Psoas muscle (tissue), 8 donors: ENCODE measurements around the gene XPO1. TPM values are rescaled to one million over a fixed set of nuclear protein-coding genes. Genes with fewer than 3 reads are reported as not detected.

Experiments used
- ATAC-seq, 4 donors: fragments of 200-7000 bp; cut with Tn5 transposase; one replicate each; pipeline ENCODE4 v1.9.1; 2020; ENCODE audit warnings: moderate library complexity in 3 of 4, mild to moderate bottlenecking in 2 of 4
- DNase-seq, 2 donors: peaks; one replicate each; pipeline ENCODE4 v3.0.0-alpha.2; 2020
- H3K27ac ChIP-seq: fragments of 200-600 bp; one replicate; pipeline ENCODE4 v1.8.0; 2022
- H3K27me3 ChIP-seq, 3 donors: fragments of 200-600 bp in 1 of 3; one replicate each; pipeline versions ENCODE4 v1.6.1 to v1.8.0; 2013 to 2022; ENCODE audit warnings: low read length in 2 of 3, mild to moderate bottlenecking in 2 of 3, moderate library complexity in 1 of 3; ENCODE audit not compliant: insufficient read depth in 3 of 3
- H3K36me3 ChIP-seq, 2 donors: fragments of 200-600 bp in 1 of 2; one replicate each; pipeline versions ENCODE4 v1.6.1 to v1.8.0; 2013 to 2022; ENCODE audit warnings: low read depth in 1 of 2, mild to moderate bottlenecking in 1 of 2, moderate library complexity in 1 of 2; ENCODE audit not compliant: insufficient read depth in 1 of 2
- H3K4me1 ChIP-seq: fragments of 200-600 bp; one replicate; pipeline ENCODE4 v1.8.0; 2022
- H3K4me3 ChIP-seq: fragments of 200-600 bp; one replicate; pipeline ENCODE4 v1.8.0; 2022; ENCODE audit warnings: mild to moderate bottlenecking
- H3K9me3 ChIP-seq: fragments of 200-600 bp; one replicate; pipeline ENCODE4 v1.8.0; 2022
- WGBS, 3 donors: extraction: QIAGEN DNeasy Blood & Tissue Kit; methylation state at CpG; one replicate each; pipeline versions ENCODE4 v1.1.6 to v1.1.7; 2013; 5-methylcytosine and 5-hydroxymethylcytosine counted together
- intact Hi-C, 2 donors: fragments of 100-400 bp; cut with DNase I; formaldehyde crosslinking; loops; one replicate each; pipeline versions ENCODE4 v1.11.0 to v1.14.2; 2022
- polyA plus RNA-seq, 3 donors: library from polyadenylated mRNA; stranded (reverse); fragments of 200-250 nt; gene quantifications; one replicate each; pipeline ENCODE4 v1.2.3, GENCODE V29; 2013
- total RNA-seq, 4 donors: library from RNA; stranded (reverse); fragmentation: NEBNext Ultra II Directional in 2 of 4; extraction: Animal tissue kit (Norgen Biotek cat#: 25700) in 2 of 4; gene quantifications; one replicate each; pipeline versions ENCODE4 v1.2.1 to v1.2.4, GENCODE V29; 2021 to 2023
- TF ChIP-seq, protein P1 (sequence below): fragments of 200-600 bp; IDR thresholded peaks from one replicate; pipeline ENCODE4 v1.8.0; 2022; ENCODE audit warnings: antibody characterized with exemption
- donor health status: healthy with polysubstance abuse.
- donor health status: DM: no; HTN: no; CAD: no; lungs with moderate emphysema.
- donor health status: Bipolar disorder and iron deficiency.
- donor health status: healthy.
- donor health status: DM: yes; HTN: yes; CAD: no.
- donor health status: DM: no; HTN: no; CAD: no.
- donor health status: DM: no; HTN: no; CAD: no.
- donor health status: DM: yes; HTN: yes; CAD: no.

Gene XPO1
- total and polyA plus RNA-seq, 7 donors: 33.5 to 108 (median 58.1) TPM

DNA sequence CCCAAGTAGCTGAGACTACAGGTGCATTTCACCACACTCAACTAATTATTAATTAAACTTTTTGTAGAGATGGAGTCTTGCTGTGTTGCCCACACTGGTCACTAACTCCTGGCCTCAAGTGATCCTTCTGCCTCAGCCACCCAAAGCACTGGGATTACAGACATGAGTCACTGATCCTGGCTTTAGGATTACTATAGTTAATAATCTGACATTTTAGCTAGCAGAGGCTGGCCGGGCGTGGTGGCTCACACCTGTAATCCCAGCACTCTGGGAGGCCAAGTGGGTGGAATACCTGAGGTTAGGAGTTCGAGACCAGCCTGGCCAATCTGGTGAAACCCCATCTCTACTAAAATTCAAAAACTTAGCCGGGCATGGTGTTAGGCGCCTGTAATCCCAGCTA, 106.8 kb downstream of the XPO1 start:
- no peaks in the 10 kb centered on the region for H3K27me3 ChIP-seq
- TF ChIP-seq, protein P1, sequence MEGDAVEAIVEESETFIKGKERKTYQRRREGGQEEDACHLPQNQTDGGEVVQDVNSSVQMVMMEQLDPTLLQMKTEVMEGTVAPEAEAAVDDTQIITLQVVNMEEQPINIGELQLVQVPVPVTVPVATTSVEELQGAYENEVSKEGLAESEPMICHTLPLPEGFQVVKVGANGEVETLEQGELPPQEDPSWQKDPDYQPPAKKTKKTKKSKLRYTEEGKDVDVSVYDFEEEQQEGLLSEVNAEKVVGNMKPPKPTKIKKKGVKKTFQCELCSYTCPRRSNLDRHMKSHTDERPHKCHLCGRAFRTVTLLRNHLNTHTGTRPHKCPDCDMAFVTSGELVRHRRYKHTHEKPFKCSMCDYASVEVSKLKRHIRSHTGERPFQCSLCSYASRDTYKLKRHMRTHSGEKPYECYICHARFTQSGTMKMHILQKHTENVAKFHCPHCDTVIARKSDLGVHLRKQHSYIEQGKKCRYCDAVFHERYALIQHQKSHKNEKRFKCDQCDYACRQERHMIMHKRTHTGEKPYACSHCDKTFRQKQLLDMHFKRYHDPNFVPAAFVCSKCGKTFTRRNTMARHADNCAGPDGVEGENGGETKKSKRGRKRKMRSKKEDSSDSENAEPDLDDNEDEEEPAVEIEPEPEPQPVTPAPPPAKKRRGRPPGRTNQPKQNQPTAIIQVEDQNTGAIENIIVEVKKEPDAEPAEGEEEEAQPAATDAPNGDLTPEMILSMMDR: no peak
- H3K36me3 ChIP-seq: no peaks in the 10 kb centered on the region
- DNase-seq (no peak), ATAC-seq (no peak)
- no peak overlapping the region for H3K4me3 ChIP-seq
- 93 to 98% (median 96%) methylated on average over 5 of the region's 5 CpGs for WGBS, 3 donors
- H3K9me3 ChIP-seq: no peaks in the 10 kb centered on the region
- H3K4me1 ChIP-seq: peaks cover 36% of the 10 kb centered on the region
- no peak overlapping the region for H3K27ac ChIP-seq
- intact Hi-C loops: no loop called here

Other genes with a start within 250 kb of the XPO1 start
- gene USP34, start 67.3 kb downstream of the XPO1 start, total RNA-seq: 10 to 100 TPM; 49.8 to 71.5 (median 53.7) TPM
- 10 to 100 TPM; 40.2 to 66.7 (median 56.8) TPM for gene USP34, start 67.3 kb downstream of the XPO1 start, polyA plus RNA-seq